Mesothelial cell of epicardium (in vitro differentiated cells): ENCODE data around the gene DNAJC1. TPM values are rescaled to one million over a fixed set of nuclear protein-coding genes. Genes with fewer than 3 reads are reported as not detected.

Experiments used
- DNase-seq, 2 experiments: peaks; one replicate each; pipeline ENCODE4 v3.0.0; 2021; ENCODE audit warnings: low spot score in 2 of 2; ENCODE audit not compliant: unreplicated experiment in 2 of 2
- H3K27ac Mint-ChIP-seq: 2 replicates; pipeline ENCODE4 v1.8.0; 2021; ENCODE audit warnings: mixed read lengths
- H3K27me3 Mint-ChIP-seq: 2 replicates; pipeline ENCODE4 v1.8.0; 2021; ENCODE audit warnings: low read depth, mixed read lengths
- H3K36me3 Mint-ChIP-seq: 2 replicates; pipeline ENCODE4 v1.8.0; 2021; ENCODE audit warnings: mixed read lengths
- H3K4me1 Mint-ChIP-seq: 2 replicates; pipeline ENCODE4 v1.8.0; 2021; ENCODE audit warnings: mixed read lengths
- H3K4me3 Mint-ChIP-seq: 2 replicates; pipeline ENCODE4 v1.8.0; 2021; ENCODE audit warnings: mild to moderate bottlenecking, moderate library complexity, mixed read lengths
- H3K9me3 Mint-ChIP-seq: 2 replicates; pipeline ENCODE4 v1.8.0; 2021; ENCODE audit warnings: mixed read lengths
- total RNA-seq: library from RNA; stranded (reverse); gene quantifications from 3 replicates; pipeline ENCODE4 v1.2.1, GENCODE V29; 2021
- TF ChIP-seq, protein P1 (sequence below): fragments of 200-600 bp; sonication (generic); IDR thresholded peaks from one replicate; pipeline ENCODE4 v1.5.0; 2021; ENCODE audit warnings: antibody characterized with exemption; ENCODE audit not compliant: unreplicated experiment

Gene DNAJC1
- total RNA-seq, 1 donor from 2014 or later, result 27.2 TPM

DNA sequence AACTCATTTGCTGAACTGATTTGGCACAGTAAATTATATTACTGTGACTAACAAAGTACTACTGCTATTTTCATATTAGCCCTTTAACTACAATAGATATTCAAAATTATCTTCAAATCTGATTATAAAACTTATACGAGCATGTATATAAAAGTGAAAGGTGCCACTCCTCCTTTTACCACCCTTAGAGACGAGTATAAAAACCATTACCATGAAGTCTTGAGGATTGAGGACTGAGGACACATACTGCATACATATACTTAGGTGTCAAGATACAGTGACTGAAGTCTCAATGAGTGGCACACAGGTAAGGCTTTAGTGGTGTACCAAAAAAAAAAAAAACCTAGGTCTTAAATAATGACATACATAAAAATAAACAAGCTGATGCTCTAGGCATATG is 98.6 kb downstream of the DNAJC1 start:
- Mint-ChIP-seq H3K4me3 (no peak overlapping the region), H3K4me1 (no peaks in the 10 kb centered on the region), H3K9me3 (no peaks in the 10 kb centered on the region), H3K27me3 (no peaks in the 10 kb centered on the region), H3K27ac (no peak overlapping the region), H3K36me3 (peaks cover 8% of the 10 kb centered on the region)
- TF ChIP-seq, protein P1, sequence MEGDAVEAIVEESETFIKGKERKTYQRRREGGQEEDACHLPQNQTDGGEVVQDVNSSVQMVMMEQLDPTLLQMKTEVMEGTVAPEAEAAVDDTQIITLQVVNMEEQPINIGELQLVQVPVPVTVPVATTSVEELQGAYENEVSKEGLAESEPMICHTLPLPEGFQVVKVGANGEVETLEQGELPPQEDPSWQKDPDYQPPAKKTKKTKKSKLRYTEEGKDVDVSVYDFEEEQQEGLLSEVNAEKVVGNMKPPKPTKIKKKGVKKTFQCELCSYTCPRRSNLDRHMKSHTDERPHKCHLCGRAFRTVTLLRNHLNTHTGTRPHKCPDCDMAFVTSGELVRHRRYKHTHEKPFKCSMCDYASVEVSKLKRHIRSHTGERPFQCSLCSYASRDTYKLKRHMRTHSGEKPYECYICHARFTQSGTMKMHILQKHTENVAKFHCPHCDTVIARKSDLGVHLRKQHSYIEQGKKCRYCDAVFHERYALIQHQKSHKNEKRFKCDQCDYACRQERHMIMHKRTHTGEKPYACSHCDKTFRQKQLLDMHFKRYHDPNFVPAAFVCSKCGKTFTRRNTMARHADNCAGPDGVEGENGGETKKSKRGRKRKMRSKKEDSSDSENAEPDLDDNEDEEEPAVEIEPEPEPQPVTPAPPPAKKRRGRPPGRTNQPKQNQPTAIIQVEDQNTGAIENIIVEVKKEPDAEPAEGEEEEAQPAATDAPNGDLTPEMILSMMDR, result no peak
- DNase-seq, result no peak

DNA sequence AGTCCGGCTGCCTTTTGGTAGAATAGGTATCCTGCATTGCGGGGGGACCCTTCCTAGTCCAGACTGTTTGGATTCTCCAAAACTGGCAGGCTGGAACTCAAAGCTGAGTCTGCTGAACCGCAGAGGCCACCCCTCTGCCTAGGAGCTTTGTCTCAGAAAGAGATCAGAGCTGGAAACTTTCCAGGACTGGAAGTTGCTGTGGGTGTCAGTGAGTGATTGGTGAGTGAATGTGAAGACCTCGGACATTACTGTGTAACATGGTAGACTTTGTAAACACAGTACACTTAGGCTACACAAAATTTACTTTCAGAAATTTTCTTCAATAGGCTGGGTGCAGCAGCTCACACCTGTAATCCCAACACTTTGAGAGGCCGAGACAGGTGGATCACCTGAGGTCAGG is 103.8 kb downstream of the DNAJC1 start:
- H3K9me3 Mint-ChIP-seq, result no peaks in the 10 kb centered on the region
- TF ChIP-seq, protein P1, result no peak
- H3K4me1 Mint-ChIP-seq, result no peaks in the 10 kb centered on the region
- no peak overlapping the region for H3K27ac Mint-ChIP-seq
- H3K27me3 Mint-ChIP-seq, result no peaks in the 10 kb centered on the region
- no peak overlapping the region for H3K4me3 Mint-ChIP-seq
- DNase-seq, result no peak
- peaks cover 6% of the 10 kb centered on the region for H3K36me3 Mint-ChIP-seq

DNA sequence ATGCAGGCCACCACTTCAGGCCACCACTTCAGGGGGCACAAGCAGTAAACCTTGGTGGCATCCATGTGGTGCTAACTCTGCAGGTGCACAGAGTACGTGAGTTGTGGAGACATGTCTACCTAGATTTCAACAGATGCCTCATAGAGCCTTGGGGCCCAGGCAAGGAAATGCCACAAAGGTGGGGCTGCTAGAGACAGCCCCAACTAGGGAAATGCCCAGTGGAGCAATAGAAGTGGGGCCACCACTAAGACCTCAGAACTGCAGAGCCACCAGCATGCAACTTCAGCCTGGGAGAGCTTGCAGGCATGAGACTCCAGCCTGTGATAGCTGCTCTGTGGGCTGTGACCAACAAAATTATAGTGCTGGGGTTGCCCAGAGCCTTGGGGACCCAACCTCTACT is 107.6 kb downstream of the DNAJC1 start:
- no peaks in the 10 kb centered on the region for H3K27me3 Mint-ChIP-seq

DNA sequence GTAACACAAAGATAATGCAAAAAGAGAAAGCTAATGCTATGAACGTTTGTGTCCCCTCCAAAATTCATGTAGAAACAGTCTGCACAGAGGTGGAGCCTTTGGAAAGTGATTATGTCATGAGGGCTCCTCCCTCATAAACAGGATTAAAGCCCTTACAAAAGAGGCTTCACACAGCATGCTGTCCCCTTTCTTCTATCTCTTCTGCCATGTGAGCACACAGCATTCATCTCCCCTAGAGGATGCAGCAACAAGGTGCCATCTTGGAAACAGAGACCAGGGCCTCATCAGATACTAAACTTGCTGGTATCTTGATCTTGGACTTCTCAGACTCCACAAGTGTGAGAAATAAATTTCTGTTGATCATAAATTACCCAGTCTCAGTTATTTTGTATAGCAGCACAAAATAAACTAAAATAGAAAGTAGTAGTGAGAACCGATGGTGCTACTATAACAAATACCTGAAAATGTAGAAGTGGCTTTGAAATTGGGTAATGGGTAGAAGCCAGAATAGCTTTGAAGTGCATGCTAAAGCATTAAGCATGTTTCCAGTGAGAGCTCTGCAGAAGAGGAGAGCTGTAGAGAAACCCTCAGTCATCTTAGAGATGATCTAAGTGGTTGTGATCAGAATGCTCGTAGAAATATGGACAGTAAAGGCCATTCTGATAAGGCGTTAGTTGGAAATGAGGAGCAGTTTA is 108.7 kb downstream of the DNAJC1 start:
- Mint-ChIP-seq H3K36me3 (peaks cover 34% of the 10 kb centered on the region), H3K27me3 (no peaks in the 10 kb centered on the region), H3K4me1 (no peaks in the 10 kb centered on the region), H3K9me3 (peaks cover 26% of the 10 kb centered on the region), H3K4me3 (no peak overlapping the region), H3K27ac (no peak overlapping the region)
- TF ChIP-seq, protein P1, result no peak
- no peak for DNase-seq

More for the DNA sequence above, 107.6 kb downstream of the DNAJC1 start:
- H3K4me1 Mint-ChIP-seq, result no peaks in the 10 kb centered on the region
- peaks cover 29% of the 10 kb centered on the region for H3K36me3 Mint-ChIP-seq
- no peak overlapping the region for H3K4me3 Mint-ChIP-seq
- TF ChIP-seq, protein P1, result no peak
- no peak for DNase-seq
- H3K27ac Mint-ChIP-seq, result no peak overlapping the region
- H3K9me3 Mint-ChIP-seq, result peaks cover 26% of the 10 kb centered on the region

DNA sequence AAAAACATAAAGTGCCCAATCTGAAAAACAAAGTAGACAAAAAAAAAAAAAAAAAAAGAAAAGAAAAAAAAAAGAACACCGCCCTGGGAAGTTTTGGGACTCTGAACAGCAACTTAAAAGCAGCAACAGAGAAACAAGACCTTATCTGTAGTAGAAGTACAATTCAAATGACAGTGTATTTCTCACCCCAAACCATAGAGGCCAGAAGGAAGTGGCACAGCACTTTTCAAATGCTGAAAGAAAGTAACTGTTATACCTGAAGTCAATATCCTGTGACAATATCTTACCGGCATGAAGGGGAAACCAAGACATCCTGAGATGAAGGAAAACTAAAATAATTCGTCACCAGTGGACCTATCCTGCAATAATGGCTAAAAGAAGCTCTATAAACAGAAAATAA is 112.1 kb downstream of the DNAJC1 start:
- Mint-ChIP-seq H3K36me3 (peaks cover 52% of the 10 kb centered on the region), H3K27me3 (no peaks in the 10 kb centered on the region), H3K9me3 (peaks cover 47% of the 10 kb centered on the region), H3K4me1 (no peaks in the 10 kb centered on the region), H3K4me3 (no peak overlapping the region), H3K27ac (no peak overlapping the region)
- DNase-seq, result no peak
- TF ChIP-seq, protein P1, result no peak
